Measurements from ENCODE around the gene FABP2. TPM values are rescaled to one million over a fixed set of nuclear protein-coding genes. Genes with fewer than 3 reads are reported as not detected.

The FABP2 gene
- total RNA-seq, 1 experiment from 2014 or later = not detected

DNA sequence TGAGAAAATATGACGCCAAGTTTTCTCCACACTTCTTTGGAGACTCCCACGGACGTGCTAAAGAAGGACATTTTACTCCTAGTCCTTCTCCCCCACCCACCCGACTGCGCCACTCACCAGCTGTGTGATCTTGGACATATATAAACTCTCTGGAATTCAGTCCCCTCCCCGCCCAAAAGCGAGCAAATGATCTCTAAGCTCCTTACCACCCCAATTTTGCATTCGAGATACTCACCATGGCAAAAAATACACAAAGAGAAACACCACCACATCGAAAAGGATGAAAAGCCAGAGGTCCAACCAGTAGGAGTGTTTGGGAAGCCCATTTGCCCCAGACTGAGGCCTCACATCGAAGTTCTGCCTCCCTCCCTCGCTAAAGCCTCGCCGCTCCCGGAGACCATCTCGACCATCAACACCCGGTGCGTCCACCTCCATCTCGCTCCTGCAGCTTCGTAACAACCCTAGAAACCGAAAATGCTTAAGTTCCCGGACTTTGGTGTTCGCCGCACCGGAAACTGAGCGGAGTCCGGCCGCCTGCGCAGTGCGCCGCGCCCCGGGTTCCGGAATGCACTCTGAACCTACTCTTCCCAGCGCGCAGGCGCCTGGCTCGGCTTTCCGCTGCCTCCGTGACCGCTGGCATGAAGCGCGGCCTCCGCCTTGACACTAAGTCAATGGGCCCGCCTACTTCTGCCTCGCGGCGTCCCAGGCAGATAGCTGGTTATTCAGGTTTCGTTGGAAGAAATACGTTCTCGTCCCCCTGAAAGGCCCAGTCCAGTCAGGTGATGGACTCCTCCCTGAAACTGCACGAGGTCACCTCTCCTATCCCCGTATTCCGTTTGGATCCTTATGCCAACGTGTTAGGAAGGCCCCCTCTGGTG lies 21.6 kb downstream of the FABP2 start:
- Histone ChIP-seq H3K18ac (ENCODE audit: insufficient read length, low read depth, low read length) (peak overlapping the region; percentile 43), H3K27ac (ENCODE audit: insufficient read length, low read depth, low read length) (peak overlapping the region; percentile 71), H2AK5ac (ENCODE audit: insufficient read length, low read length) (no peak overlapping the region), H2BK5ac (ENCODE audit: insufficient read length, low read length) (no peak overlapping the region), H2BK15ac (ENCODE audit: low read depth, low read length) (no peak overlapping the region), H2AFZ (ENCODE audit: low read length) (no peak overlapping the region), H3K27me3 (ENCODE audit: insufficient read depth, low read length) (no peaks in the 10 kb centered on the region), H3K4ac (ENCODE audit: low read depth, low read length) (no peak overlapping the region), H4K8ac (replicated peaks; ENCODE audit: insufficient read length, low read depth, low read length) (no peak overlapping the region), H3K79me2 (ENCODE audit: insufficient read depth, low read length) (peaks cover 2% of the 10 kb centered on the region; the same call in 1 of the 2 replicates), H4K5ac (ENCODE audit: insufficient read length, low read depth, low read length) (no peak overlapping the region), H4K20me1 (ENCODE audit: control insufficient read depth, insufficient read depth, insufficient read length) (no peaks in the 10 kb centered on the region), H3K14ac (ENCODE audit: insufficient read depth, low read length) (peak overlapping the region; percentile 79; the same call in 1 of the 2 replicates), H3K4me1 (ENCODE audit: insufficient read depth, low read length) (peaks cover 3% of the 10 kb centered on the region; the same call in 1 of the 2 replicates), H2BK20ac (ENCODE audit: low read depth, low read length, poor library complexity, severe bottlenecking) (no peak overlapping the region), H3K56ac (ENCODE audit: insufficient read length, low read depth, low read length) (no peak overlapping the region), H3K4me2 (ENCODE audit: insufficient read depth, insufficient read length, low read length) (peak overlapping the region; percentile 96), H3K9me3 (ENCODE audit: control insufficient read depth, low read depth, low read length) (no peaks in the 10 kb centered on the region), H3K23me2 (ENCODE audit: insufficient read length, low read depth, low read length, poor library complexity, severe bottlenecking) (peaks cover 11% of the 10 kb centered on the region), H2BK120ac (ENCODE audit: low read depth, low read length, poor library complexity, severe bottlenecking) (no peak overlapping the region), H2BK12ac (ENCODE audit: insufficient read length, low read depth, low read length) (no peak overlapping the region), H3T11ph (ENCODE audit: low read length) (no peak overlapping the region), H3K23ac (ENCODE audit: insufficient read length, low read depth, low read length) (no peak overlapping the region), H3K9ac (ENCODE audit: extremely low read depth, insufficient read length, low read length) (peak overlapping the region; percentile 93), H3K79me1 (ENCODE audit: insufficient read depth, low read depth, low read length, poor library complexity, severe bottlenecking) (no peaks in the 10 kb centered on the region), H4K91ac (ENCODE audit: insufficient read length, low read depth, low read length) (no peak overlapping the region)
- H3K27me3 Mint-ChIP-seq (ENCODE audit: low read depth) = 0 out of 2 replicates have a peak, but pooled peaks cover 3% of the 10 kb centered on the region
- peaks cover 17 to 32% (median 30%) of the 10 kb centered on the region in 3 experiments; a peak in 6 of 7 replicates for H3K36me3 Mint-ChIP-seq (ENCODE audit: insufficient read depth in 1 of 3, low read depth in 3 of 3)
- H3K4me1 Mint-ChIP-seq = peaks cover 25 to 28% of the 10 kb centered on the region in 2 experiments
- WGBS (ENCODE audit: extremely low coverage, insufficient read length, low lambda C conversion rate) = no CpG with 5 or more reads among the region's 54 CpGs
- peaks cover 0 to 6% of the 10 kb centered on the region in 2 experiments; a peak in 2 of 5 replicates for H3K9me3 Mint-ChIP-seq
- peak; percentile 96 for DNase-seq
- TF ChIP-seq, protein P1, sequence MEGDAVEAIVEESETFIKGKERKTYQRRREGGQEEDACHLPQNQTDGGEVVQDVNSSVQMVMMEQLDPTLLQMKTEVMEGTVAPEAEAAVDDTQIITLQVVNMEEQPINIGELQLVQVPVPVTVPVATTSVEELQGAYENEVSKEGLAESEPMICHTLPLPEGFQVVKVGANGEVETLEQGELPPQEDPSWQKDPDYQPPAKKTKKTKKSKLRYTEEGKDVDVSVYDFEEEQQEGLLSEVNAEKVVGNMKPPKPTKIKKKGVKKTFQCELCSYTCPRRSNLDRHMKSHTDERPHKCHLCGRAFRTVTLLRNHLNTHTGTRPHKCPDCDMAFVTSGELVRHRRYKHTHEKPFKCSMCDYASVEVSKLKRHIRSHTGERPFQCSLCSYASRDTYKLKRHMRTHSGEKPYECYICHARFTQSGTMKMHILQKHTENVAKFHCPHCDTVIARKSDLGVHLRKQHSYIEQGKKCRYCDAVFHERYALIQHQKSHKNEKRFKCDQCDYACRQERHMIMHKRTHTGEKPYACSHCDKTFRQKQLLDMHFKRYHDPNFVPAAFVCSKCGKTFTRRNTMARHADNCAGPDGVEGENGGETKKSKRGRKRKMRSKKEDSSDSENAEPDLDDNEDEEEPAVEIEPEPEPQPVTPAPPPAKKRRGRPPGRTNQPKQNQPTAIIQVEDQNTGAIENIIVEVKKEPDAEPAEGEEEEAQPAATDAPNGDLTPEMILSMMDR (conservative IDR thresholded peaks at IDR 0.05) = no peak; the same call in 2 of the 3 replicates
- H3K27ac Mint-ChIP-seq = peak overlapping the region; percentile 90 to 98 (median 98)
- peak overlapping the region; percentile 93 to 97 for H3K4me3 Mint-ChIP-seq
